Fibroblast of skin of right quadriceps (primary cell): ENCODE data around the gene DHX35.
A peak's percentile ranks its signal among the peaks of the same experiment; 100 is the strongest.

Experiments
- DNase-seq: peaks from one replicate; pipeline ENCODE4 v3.0.0-alpha.2; 2013

The DHX35 gene, protein sequence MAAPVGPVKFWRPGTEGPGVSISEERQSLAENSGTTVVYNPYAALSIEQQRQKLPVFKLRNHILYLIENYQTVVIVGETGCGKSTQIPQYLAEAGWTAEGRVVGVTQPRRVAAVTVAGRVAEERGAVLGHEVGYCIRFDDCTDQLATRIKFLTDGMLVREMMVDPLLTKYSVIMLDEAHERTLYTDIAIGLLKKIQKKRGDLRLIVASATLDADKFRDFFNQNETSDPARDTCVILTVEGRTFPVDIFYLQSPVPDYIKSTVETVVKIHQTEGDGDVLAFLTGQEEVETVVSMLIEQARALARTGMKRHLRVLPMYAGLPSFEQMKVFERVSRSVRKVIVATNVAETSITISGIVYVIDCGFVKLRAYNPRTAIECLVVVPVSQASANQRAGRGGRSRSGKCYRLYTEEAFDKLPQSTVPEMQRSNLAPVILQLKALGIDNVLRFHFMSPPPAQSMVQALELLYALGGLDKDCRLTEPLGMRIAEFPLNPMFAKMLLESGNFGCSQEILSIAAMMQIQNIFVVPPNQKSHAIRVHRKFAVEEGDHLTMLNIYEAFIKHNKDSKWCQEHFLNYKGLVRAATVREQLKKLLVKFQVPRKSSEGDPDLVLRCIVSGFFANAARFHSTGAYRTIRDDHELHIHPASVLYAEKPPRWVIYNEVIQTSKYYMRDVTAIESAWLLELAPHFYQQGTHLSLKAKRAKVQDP

DNA sequence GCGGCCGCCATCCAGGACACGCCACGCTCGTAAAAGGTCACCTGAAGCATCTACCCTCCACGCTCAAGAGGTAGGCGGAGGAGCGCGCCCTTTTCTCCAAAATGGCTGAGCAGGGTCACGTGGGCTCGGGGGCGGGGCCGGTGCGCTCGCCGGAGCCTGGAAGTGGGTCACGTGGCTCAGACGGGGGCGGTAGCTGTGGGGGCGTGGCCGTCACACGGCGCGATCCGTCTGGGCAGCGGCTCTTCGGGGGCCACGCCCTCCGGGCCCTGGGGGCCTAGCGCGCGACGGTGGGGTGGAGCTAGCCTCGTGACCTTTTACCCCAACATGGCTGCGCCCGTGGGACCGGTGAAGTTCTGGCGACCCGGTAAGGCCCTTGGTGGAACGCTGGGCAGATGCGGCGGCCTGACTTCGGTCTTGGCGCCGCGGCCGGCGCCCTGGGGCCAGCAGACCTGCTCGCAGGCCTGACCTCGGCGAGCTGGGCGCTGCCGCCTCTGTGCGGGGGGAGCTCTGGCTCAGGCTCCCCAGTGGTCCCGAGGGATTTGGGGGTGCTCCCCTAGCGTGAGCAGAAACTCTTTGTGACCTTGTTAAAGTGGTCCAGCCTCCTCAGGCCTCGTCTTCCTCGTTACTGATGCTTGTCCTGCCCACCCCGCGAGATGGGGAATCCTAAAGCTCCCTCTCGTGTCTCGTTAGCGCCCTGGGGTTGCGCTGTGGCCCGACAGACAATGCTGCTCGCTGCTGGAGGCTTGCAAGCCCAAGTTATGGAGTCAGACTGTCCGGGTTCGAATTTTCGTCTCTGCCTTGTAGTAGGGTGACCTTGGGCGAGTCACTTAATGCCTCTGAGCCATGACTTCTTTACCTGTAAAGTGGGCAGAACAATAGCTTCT is at the start of gene DHX35:
Gene DHX35 (plus strand): TSS at position 301 of the 884 bp plus-strand sequence. CDS start 24 bp downstream, at position 325.
- peak; percentile 96 for DNase-seq

DNA sequence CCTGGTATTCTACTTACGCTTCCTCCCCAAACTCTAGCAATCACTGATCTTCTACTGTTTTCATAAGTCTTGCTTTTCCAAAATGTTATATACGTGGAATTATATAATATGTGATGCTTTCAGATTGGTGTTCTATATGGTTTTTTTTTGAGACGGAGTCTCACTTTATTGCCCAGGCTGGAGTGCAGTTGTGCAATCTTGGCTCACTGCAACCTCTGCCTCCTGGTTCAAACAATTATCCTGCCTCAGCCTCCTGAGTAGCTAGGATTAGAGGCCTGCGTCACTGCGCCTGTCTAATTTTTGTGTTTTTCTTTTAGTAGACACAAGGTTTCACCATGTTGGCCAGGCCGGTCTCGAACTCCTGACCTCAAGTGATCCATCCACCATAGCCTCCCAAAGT is 46.8 kb upstream of the DHX35 start:
- no peak for DNase-seq

DNA sequence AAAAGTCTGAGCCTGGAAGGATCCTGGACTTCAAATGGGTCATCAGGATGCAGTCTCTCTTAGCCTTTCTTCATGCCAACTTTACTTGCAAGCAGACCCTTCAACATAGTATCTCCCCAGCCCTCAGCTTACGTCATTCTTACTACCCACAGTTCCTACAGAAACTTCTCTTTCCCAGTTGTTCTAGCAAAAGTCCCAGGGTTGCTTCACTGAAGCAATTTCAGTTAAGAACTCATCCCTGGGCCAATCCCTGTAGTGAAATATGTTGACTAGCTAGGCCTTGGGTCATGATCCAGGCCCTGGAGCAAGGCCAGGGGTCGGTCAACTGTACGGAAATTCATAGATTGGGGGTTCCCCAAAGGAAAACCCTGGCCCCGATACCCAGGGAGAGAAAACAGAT is 44.5 kb upstream of the DHX35 start:
- no peak for DNase-seq

DNA sequence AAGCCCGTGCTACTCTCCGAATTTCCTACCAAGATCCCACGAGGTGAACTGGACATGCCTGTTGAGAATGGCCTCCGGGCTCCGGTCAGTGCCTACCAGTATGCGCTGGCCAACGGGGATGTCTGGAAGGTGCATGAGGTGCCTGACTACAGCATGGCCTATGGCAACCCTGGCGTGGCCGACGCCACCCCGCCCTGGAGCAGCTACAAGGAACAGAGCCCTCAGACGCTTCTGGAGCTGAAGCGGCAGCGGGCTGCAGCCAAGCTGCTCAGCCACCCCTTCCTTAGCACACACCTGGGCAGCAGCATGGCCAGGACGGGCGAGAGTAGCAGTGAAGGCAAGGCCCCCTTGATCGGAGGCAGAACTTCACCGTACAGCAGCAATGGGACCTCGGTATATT is 44.0 kb upstream of the DHX35 start:
- no peak for DNase-seq

DNA sequence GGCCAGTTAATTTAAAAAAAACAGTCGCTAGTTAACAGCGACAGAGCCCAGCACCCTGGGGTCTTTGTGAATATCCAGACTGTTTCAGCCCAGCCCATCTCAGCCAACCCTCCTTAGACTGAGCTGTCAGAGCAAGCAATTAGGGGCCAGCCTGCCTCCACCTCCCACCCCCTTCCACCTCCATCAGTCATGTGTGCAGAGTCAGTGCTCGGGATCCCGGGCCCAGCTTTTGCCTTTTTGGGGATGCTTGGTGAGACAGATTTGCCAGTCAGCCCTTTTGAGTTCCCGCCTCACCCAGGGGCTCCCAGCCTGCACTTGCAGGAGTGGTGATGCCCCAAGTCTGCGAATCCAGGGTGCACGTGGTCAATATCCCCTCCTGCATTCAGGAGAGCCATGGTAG is 42.5 kb upstream of the DHX35 start:
- no peak for DNase-seq

DNA sequence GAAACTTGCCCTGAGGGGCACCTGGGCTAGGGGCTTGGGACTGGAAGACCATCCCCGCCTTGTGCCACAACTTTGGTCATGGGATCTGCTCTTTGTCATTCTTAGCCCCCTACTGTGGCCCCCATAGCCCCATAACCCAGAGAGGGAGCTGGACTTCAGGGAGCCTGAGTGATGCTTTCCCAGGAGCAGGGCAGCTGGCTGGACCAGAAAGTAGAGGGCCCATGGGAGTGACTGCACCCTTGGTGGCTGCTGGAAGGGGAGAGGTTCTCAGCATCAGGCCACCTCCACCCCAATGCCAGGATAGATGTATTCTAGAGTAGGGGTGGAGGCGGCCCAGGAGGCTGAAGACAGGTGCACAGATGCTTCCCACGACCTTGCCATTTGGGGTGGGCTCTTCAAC is 41.7 kb upstream of the DHX35 start:
- no peak for DNase-seq

DNA sequence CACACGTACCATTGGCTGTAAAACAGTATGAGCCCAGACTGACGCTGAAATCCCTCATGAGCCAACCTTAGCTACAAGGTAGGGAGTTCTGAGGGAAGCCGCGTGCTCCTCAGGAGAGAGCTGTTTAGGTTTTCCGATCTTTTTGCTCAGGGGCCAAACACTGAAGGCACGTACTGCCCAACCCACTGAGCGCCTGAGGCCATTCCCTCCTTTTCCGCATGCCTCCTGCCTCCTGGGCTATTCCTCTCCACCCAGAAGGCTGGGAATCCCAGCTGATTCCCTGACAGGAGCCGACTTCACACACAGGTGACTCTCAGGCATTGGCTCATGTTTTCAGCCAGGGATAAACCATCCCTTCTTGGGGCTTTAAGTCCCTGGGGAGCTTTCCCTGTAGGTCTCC is 41.3 kb upstream of the DHX35 start:
- DNase-seq, result no peak

DNA sequence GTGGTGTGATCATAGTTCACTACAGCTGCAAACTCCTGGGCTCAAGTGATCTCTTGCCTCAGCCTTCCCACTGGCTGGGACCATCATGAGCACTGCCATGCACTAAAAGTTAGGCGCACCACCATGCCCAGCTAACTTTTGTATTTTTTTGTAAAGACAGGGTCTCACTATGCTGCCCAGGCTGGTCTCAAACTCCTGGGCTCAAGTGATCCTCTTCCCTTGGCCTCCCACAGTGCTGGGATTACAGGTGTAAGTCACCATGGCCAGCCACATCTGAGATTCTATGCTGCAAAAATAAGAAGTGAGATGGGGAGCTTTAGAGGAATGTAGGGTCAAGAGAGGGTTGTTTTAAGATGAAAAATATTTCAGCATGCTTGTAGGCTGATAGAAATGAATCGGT is 37.4 kb upstream of the DHX35 start:
- DNase-seq, result no peak

DNA sequence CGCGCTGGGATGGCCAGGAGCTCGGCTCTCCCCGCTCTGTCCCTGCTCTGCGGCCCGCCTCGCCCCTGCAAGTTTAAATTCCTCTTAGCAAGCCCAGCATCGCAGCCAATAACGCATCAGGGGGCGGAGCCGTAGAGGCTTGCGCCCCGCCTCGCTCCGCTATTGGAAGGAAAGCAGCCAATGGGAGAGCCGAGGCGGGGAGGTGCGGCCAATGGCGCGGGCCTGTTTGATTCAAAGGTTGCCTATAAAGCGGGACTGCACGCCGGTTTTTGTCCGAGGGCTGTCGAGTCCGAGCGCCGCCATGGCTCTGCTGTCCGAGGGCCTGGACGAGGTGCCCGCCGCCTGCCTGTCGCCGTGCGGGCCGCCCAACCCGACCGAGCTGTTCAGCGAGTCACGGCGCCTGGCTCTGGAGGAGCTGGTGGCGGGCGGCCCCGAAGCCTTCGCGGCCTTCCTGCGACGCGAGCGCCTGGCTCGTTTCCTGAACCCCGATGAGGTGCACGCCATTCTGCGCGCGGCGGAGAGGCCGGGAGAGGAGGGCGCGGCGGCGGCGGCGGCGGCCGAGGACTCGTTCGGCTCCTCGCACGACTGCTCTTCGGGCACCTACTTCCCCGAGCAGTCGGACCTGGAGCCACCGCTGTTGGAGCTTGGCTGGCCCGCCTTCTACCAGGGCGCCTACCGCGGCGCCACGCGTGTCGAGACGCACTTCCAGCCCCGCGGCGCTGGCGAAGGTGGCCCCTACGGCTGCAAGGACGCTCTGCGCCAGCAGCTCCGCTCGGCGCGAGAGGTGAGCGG is 35.8 kb upstream of the DHX35 start, which contains the start of gene FAM83D:
Gene FAM83D (plus strand): TSS at position 276 of the 792 bp plus-strand sequence. CDS start 26 bp downstream, at position 302.
- DNase-seq, result peak; percentile 98

DNA sequence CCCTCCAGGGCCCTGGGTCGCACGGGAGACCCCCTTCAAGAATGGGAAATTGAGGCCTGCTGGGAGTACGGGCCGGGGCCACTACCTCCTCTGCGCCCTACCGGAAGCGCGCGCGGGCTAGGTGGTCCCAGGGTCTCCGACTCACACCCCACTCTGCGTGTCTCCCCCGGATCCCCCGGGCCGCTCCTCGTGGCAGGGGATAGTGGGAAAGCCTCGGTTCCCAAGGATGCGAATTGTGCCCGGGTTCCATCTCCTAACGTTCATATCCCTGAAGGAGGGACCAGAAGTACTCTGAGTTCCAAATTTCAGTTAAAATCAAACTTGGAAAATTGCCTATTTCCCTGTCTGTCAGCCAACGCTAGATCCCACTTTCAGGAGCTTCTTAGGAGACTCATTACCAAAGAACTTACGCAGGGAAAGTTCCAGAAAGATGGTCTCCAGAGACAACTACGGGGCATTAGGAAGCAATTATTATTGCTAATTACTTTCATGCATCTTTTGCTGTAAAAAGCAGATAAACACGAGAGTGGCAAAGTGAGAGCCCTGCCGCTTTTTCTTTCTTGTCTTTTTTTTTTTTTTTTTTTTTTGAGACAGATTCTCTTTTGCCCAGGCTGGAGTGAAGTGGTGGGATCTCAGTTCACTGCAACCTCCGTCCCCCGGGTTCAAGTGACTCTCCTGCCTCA is 35.1 kb upstream of the DHX35 start:
- peak; percentile 31 for DNase-seq

DNA sequence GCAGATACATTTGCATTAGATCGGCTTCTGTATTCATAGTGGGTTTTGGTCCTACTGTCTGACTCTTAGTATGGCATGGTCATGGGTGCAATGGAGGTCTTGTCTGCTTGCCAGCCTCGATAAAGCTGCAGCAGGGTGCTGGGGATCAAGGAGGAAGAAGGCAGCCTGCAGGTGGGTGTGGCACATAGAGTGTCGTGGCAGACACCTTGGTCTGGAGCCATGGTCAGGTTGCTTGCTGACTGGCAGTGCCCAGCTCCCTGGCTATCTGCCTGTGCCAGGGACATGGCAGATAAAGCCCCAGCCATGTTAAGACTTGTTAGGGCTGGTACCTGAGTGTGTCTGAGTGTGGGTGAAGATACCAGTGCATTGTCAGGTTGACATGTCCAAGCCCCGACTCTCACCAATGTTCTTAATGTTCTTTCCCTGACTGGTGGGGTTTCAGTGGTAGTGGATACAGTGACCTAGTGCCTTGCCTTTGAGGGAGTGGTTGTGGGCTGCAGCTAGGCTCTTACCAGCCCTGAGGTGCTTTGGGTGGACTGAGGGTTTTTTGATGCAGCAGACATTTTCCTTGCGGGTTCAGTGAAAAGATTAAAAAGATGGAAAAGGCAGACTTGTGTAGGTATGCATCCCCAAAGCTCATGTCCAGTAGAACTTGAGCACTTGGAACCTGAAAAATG is 34.1 kb upstream of the DHX35 start:
- DNase-seq, result no peak

DNA sequence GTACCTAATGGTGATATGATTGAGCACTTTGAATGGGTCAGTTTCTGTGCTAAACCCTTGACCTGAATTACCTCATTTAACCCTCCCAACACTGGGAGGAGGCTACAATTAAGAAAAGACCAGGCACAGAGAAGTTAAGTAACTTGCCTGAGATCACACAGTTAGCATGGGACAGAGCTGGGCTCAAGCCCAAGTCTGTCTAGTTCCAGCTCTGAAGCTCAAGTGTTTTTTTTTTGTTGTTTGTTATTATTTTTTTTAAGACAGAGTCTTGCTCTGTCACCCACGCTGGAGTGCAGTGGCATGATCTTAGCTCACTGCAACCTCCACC is 31.9 kb upstream of the DHX35 start:
- no peak for DNase-seq

DNA sequence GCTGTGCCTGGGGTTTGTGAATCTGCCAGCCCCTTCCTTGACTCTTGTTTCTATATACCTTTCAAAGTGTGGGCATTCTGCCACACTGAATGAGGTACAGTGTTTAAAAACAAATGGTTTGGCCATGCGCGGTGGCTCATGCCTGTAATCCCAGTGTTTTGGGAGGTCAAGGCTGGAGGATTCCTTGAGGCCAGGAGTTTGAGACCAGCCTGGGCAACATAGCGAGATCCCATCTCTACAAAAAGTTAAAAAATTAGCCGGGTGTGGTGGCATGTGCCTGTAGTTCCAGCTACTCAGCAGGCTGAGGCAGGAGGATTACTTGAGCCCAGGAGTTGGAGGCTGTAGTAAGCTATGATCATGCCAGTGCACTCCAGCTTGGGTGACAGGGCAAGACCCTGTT is 30.2 kb upstream of the DHX35 start:
- DNase-seq, result no peak

DNA sequence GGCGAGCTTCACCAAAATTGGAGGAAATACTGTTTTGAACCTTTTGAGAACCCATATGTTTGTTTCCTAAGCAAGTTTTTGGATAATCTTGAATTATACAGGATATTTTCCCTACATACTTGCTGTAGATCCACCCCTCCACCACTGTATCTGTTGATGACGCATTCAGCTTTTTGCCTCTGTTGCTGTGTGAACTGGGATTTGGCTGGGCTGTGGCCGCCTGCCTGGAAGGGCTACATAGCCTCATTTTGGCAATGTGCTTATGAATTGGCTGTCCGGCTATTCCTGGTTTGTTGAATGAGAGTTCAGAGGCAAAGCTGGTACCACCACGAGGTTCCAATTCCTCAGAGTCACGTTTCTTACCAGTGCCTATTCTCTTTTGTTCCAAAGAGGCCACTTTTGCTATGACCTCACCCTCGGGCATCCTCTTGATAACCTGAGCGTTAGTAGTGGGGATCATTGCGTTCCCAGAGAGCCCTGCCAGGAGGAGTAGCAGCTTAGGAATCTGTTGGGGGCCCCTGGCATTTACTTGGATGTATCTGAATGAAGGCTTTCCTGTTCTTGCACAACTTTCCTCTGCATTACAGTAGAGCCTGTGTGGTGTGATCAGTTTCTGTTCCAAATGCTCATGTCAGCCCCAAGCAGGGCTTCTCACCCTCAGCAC is 29.6 kb upstream of the DHX35 start:
- DNase-seq, result peak; percentile 58

DNA sequence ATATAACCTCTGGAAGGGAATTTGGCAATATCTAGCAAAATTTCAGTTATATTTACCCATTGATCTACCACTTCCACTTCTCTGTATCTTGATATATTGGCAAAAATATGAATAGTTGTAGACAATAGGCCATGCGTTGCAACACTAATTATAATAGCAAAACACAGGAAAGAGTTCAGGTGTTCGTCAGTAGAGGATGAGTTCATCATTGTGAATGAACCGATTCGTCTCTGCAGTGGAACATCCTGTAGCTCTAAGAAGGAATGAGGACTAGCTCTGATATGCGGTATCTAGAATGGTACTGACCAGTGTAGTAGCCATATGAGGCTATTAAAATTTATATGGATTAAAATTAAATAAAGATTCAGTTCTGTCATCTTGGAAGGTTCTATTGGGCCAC is 27.6 kb upstream of the DHX35 start:
- no peak for DNase-seq

DNA sequence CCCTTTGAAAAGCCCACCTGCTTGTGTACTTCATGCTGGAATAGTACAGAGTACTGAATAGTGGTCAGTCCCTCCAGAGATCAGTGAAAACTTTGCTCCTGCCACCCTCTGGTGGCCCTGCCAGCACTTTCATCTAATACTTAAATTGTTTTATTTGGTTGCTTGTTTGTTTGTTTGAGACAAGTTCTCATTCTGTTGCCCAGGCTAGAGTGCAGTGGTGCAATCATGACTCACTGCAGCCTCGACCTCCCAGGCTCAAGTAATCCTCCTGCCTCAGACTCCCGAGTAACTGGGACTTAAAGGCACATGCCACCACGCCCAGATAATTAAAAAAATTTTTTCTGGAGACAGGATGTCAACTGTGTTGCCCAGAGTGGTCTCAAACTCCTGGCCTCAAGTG is 26.9 kb upstream of the DHX35 start:
- DNase-seq, result no peak

DNA sequence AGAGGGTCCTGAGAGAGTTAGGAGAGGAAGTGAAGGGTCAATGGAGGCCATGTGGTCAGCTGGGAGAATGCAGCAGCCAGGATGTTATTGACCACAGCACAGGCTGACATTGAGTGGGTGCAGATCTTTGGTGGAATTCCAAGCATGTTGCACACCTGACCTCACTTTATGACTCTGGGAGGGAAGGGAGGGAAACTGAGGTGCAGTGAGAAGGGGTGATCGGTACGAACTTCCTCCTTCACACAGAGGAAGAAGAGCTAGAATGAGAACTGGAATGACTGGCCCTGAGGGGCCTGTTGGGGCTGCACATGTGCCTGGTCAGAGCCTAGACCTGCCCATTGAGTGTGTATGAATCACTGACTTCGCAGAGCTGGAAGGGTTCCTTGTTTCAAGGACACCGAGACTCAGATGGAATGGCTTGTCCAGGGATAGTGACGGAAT is 26.2 kb upstream of the DHX35 start:
- DNase-seq, result no peak

DNA sequence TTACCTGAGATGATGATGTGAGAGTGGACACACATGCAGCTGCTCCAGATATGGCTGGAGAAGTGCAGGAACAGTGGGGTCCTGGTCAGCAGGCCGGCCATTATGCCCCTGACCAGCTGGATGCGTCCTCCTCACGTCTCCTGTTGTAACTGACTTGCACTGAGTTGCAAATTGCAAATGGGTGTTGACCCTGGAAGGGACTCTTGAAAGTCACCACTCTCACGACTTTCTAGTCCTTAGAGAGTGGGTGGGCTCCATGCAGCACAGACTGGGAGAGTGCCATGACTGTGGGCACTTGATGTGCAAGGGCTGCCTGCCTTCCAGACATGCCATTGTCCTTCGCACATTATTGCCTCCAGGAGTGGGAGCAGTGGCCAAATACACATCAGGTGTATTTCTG is 25.1 kb upstream of the DHX35 start:
- DNase-seq, result no peak

DNA sequence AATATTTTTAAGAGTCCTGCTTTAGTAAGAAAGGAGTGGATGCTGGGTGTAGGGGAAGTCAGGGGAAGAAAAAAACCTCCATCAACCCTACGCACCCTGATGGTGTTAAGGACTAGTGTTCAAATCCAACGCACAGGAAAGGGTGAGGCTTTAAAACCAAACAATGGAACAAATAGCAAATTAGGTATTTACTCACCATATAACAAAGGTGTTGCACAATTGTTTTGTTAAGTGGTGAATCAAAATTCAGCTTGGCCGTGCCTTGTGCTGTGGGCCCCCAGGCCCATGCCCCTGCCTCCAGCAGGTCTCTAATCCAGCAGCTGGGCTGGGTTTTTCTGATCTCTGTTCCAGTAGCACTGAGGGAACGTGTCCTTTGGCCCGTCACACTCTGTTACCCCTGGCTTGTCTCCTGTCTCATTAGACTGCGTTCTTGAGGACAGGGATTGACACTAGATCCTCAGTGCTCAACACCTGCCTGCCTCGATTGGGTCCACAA is 24.1 kb upstream of the DHX35 start:
- no peak for DNase-seq

DNA sequence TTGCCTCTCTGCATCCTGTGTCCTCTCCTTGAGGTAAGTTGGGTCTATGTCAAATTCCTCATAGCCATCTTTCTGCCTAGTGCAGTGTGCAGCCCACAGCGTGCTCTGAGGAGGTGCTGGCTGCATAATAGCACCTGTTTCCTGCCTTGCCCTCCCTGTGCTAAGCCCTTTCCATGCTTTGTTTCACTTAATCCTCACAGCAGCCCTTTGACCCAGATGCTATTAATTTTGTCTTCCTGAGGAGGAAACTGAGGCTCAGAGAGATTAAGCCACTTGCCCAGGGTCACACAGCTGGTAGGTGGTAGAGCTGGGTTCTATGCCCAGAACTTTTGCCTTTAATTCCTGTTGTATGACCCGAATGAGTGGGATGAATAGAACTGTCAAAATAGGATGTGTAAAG is 22.5 kb upstream of the DHX35 start:
- no peak for DNase-seq

DNA sequence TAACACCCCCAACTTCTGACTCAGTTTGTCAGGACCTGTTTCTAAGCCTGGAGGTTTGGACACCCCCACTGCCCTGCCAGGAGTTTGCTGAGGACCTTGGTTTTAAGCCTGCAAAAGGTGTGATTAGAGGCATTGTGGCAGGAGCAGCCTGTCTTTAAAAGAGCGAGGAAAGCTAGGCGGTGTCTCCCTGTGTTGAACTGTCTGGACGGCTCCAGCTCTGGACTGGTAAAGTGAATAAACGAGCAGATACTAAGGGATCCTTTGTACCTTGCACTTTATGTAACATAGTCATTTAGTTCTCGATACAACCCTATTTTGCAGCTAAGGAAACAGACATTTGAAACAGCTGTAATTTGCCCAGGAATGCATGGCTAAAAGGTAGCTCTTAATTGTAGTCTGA is 21.5 kb upstream of the DHX35 start:
- no peak for DNase-seq
